ENCODE results near the gene MRPS9.
A peak's percentile ranks its signal among the peaks of the same experiment; 100 is the strongest.

Gene MRPS9

GRCh38 chr2:105111365-105112150 lies 73.7 kb downstream of the MRPS9 start:
- in situ Hi-C loops (cut with HindIII; ENCODE audit: low pct_ligation_motif_present, low pct_unique_long_range_greater_than_20kb, low sequenced_read_pairs) = loop anchor here (25.0 kb wide), 1 partner anchor 126 kb away; the partner anchor contains the start of gene GPR45
- no peak for DNase-seq

DNA sequence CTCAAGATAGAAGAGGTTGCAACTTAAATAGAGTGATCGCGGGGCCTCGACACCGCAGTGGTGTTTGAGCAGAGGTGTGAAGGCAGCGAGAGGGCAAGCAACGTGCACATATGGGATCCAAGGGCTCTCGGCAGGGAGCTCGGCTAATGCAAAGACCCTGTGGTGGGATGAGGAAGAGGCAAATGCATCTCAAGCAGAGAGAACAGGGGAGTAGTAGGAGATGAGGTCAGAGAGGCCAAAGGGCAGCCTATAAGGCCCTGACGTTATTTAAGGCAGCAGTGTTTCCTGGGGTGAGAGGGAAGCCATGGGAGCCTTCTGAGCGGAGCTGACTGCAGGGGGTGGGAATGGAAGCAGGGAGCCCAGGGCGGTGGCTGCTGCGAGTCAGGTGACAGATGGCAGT lies 74.5 kb downstream of the MRPS9 start:
- in situ Hi-C loops (cut with HindIII; ENCODE audit: low pct_ligation_motif_present, low pct_unique_long_range_greater_than_20kb, low sequenced_read_pairs) = loop anchor here (25.0 kb wide), 1 partner anchor 125 kb away; the partner anchor contains the start of gene GPR45
- no peak for DNase-seq

GRCh38 chr2:105113616-105114291 lies 75.9 kb downstream of the MRPS9 start:
- DNase-seq = no peak
- in situ Hi-C loops (cut with HindIII; ENCODE audit: low pct_ligation_motif_present, low pct_unique_long_range_greater_than_20kb, low sequenced_read_pairs) = loop anchor here (25.0 kb wide), 1 partner anchor 124 kb away; the partner anchor contains the start of gene GPR45

DNA sequence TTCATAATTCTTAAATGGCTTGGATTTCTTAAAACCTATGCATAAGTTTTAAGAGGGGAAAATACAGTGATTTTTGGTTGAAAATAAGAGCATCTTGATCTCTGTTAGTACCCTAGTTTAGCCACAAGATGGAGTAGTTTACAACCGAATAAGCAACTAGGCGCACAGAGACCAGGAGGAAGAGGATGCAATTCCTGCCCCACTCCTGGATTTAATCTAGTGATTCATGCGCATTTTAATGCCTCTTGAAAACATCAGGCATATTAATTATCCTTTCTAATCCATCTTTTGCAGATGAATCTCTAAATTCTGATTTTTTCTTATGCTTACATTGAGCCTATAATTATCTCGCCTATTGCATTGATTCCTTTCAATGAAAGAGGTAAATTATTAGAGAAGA lies 76.7 kb downstream of the MRPS9 start:
- peak; percentile 62 for DNase-seq
- in situ Hi-C loops (cut with HindIII; ENCODE audit: low pct_ligation_motif_present, low pct_unique_long_range_greater_than_20kb, low sequenced_read_pairs) = loop anchor here (25.0 kb wide), 1 partner anchor 123 kb away; the partner anchor contains the start of gene GPR45

GRCh38 chr2:105116348-105116747 lies 78.5 kb downstream of the MRPS9 start:
- DNase-seq = no peak
- in situ Hi-C loops (cut with HindIII; ENCODE audit: low pct_ligation_motif_present, low pct_unique_long_range_greater_than_20kb, low sequenced_read_pairs) = loop anchor here (25.0 kb wide), 1 partner anchor 121 kb away; the partner anchor contains the start of gene GPR45

GRCh38 chr2:105117565-105117964 lies 79.7 kb downstream of the MRPS9 start:
- in situ Hi-C loops (cut with HindIII; ENCODE audit: low pct_ligation_motif_present, low pct_unique_long_range_greater_than_20kb, low sequenced_read_pairs) = loop anchor here (25.0 kb wide), 1 partner anchor 120 kb away; the partner anchor contains the start of gene GPR45

GRCh38 chr2:105118960-105119359 lies 81.1 kb downstream of the MRPS9 start:
- no peak for DNase-seq
- in situ Hi-C loops (cut with HindIII; ENCODE audit: low pct_ligation_motif_present, low pct_unique_long_range_greater_than_20kb, low sequenced_read_pairs) = loop anchor here (25.0 kb wide), 1 partner anchor 118 kb away; the partner anchor contains the start of gene GPR45

More at GRCh38 chr2:105117565-105117964, 79.7 kb downstream of the MRPS9 start:
- DNase-seq = no peak

DNA sequence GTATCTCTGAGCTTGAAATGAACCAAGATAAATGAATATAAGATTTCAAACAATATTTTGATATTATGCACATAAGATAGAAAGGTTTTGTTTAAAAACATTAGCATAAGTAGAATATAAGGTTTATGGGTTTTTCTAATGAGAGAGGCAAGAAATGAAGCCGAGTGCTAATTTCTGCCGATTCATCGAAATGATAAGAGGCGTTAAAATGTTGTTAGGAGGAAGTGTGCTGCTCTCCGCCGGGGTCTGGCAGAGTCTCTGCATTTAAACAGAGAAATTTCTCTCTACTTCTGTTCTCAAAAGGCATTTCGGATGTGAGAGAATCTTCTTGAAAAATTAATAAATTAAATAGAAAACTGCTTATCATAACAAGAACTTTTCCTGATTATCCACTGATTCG lies 83.6 kb downstream of the MRPS9 start:
- in situ Hi-C loops (cut with HindIII; ENCODE audit: low pct_ligation_motif_present, low pct_unique_long_range_greater_than_20kb, low sequenced_read_pairs) = loop anchor here (25.0 kb wide), 1 partner anchor 116 kb away; the partner anchor contains the start of gene GPR45
- no peak for DNase-seq

DNA sequence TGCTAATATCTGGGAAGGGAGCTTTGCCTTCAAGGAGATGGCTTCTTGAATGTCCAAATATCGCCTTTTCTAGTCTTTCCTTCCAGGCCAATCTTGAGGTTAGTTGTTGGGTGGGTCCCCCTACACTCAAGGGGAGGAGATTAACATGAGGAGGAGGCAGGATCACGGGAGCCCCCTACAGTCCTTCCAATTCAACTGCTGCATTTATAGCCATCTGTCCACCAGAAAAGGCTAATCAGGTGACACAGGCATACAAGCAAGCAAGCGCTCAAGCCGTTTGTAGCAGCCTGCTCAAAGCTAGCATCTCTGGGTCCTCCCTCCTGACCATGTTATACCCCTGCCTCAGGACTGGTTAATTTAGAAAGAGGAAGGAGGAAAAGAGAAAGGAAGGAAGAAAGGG lies 87.6 kb downstream of the MRPS9 start:
- DNase-seq = peak; percentile 13
- in situ Hi-C loops (cut with HindIII; ENCODE audit: low pct_ligation_motif_present, low pct_unique_long_range_greater_than_20kb, low sequenced_read_pairs) = no loop called here

- in situ Hi-C loops (cut with HindIII; ENCODE audit: low pct_ligation_motif_present, low pct_unique_long_range_greater_than_20kb, low sequenced_read_pairs) = no loop called here
- DNase-seq = no peak
These were observed 88.1 kb downstream of the MRPS9 start for GRCh38 chr2:105125920-105126319.

GRCh38 chr2:105126336-105126735 lies 88.5 kb downstream of the MRPS9 start:
- DNase-seq = no peak
- in situ Hi-C loops (cut with HindIII; ENCODE audit: low pct_ligation_motif_present, low pct_unique_long_range_greater_than_20kb, low sequenced_read_pairs) = no loop called here

DNA sequence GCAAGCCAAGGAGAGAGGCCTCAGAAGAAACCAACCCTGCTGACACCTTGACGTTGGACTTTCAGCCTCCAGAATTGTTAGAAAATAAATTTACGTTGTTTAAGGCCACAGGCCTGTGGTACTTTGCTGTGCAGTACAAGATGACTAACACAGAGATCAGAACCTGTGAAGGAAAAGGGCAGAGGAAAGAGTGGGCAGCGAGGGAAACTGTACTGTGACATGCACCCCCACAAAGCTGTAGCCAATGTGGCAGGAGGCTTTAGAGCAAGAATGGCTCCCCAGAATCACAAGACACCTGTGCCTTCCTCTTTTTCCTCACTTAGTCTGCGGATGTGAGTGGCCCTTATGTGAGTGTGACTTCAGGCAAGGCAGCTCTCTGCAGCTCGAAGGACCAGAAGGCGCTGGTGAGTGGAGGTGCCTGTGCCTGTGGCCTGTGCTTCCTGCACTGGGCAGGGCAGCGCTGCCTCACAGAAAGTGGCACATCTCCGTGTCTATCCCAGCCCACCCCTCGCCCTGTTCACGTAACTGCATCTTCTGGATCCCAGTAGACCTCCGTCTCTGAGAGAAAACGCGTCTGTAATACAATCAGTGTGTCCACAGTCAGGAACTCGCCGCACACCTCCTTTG lies 89.5 kb downstream of the MRPS9 start:
- in situ Hi-C loops (cut with HindIII; ENCODE audit: low pct_ligation_motif_present, low pct_unique_long_range_greater_than_20kb, low sequenced_read_pairs) = no loop called here
- no peak for DNase-seq

- in situ Hi-C loops (cut with HindIII; ENCODE audit: low pct_ligation_motif_present, low pct_unique_long_range_greater_than_20kb, low sequenced_read_pairs) = no loop called here
- no peak for DNase-seq
These were observed 91.9 kb downstream of the MRPS9 start for GRCh38 chr2:105129722-105130232.

GRCh38 chr2:105130546-105130945 lies 92.7 kb downstream of the MRPS9 start:
- in situ Hi-C loops (cut with HindIII; ENCODE audit: low pct_ligation_motif_present, low pct_unique_long_range_greater_than_20kb, low sequenced_read_pairs) = no loop called here
- no peak for DNase-seq

GRCh38 chr2:105134081-105134480 lies 96.2 kb downstream of the MRPS9 start:
- DNase-seq = no peak
- in situ Hi-C loops (cut with HindIII; ENCODE audit: low pct_ligation_motif_present, low pct_unique_long_range_greater_than_20kb, low sequenced_read_pairs) = no loop called here

DNA sequence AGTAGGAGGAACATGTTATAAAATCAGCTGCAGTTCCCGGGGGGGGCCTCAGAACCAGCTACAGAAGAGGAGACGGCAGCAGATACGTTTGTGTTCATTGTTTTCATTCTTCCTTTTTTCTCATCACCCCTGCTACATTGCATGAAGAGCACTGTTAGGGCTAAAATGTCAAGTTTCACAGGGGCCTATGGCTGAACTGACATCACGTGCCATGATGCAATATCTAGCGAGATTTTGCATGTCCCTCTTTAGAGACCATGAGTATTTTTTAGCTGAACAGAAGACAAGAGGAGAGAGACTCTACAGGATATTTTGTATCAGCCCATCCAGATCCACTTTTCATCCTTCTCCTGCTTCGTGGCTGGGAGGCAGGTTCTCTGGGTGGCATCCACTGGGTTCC lies 97.6 kb downstream of the MRPS9 start:
- in situ Hi-C loops (cut with HindIII; ENCODE audit: low pct_ligation_motif_present, low pct_unique_long_range_greater_than_20kb, low sequenced_read_pairs) = no loop called here
- no peak for DNase-seq

DNA sequence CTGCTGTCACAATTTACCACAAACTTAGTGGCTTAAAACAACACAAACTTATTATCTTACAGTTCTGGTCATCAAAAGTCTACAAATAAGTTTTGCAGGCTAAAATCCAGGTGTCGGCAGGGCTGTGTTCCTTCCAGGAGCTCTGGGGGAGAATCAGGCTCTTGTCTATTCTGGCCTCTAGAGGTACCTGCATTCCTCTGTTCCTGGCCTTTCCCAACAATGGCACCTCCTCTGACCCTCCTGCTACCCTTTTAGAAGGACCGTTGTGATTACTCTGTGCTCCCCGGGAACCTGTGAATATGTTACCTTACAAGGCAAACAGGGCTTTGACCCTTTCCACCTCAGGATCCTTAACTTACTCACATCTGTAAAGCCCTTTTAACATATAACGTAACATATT lies 98.5 kb downstream of the MRPS9 start:
- in situ Hi-C loops (cut with HindIII; ENCODE audit: low pct_ligation_motif_present, low pct_unique_long_range_greater_than_20kb, low sequenced_read_pairs) = no loop called here
- no peak for DNase-seq

DNA sequence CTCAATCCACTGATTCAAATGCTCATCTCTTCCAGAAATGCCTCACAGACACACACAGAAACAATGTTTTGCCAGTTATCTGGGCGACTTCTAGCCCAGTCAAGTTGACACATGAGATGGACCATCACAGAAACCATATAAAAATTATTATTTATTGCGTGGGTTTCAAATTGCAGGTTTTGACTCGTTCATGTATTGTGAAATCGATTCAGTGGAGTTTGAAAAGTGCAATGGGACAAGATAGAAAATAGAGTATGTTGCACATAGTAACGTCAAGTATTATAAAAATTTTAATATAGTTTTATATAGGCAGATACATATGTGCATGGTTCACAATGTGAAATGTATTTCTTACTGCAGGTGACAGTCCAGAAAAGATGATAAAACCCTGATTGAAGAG lies 100.8 kb downstream of the MRPS9 start:
- in situ Hi-C loops (cut with HindIII; ENCODE audit: low pct_ligation_motif_present, low pct_unique_long_range_greater_than_20kb, low sequenced_read_pairs) = no loop called here
- DNase-seq = no peak

All from ACHN (cell line).